ENCODE results near the gene CTXND2. TPM values are rescaled to one million over a fixed set of nuclear protein-coding genes. Genes with fewer than 3 reads are reported as not detected.
"Not testable (repeated sequence)": the region's sequence is repeated elsewhere in the genome, so short reads cannot be mapped to it uniquely, and the experiment has no call there.

CTXND2 gene
- total RNA-seq, 1 experiment from 2014 or later = not detected

DNA sequence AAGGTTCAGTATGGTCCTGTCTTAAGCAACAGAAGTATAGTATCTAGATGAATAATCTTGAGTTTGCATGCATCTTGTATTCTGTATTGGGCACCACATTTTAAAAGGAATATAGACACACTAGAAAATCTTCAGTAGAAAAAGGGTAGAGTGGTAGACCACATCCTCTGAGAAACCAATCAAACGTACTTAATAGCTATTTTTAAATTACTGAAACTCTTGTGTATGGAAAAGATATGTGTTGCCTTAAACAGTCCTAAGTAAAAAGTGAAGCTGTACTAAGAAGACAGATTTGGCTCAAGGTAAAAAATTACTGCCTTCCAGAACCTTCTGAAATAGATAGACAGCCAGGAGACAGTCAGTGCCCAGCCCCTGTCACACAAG, 3.1 kb downstream of the CTXND2 start:
- no peak for DNase-seq (ENCODE audit: low read depth)

DNA sequence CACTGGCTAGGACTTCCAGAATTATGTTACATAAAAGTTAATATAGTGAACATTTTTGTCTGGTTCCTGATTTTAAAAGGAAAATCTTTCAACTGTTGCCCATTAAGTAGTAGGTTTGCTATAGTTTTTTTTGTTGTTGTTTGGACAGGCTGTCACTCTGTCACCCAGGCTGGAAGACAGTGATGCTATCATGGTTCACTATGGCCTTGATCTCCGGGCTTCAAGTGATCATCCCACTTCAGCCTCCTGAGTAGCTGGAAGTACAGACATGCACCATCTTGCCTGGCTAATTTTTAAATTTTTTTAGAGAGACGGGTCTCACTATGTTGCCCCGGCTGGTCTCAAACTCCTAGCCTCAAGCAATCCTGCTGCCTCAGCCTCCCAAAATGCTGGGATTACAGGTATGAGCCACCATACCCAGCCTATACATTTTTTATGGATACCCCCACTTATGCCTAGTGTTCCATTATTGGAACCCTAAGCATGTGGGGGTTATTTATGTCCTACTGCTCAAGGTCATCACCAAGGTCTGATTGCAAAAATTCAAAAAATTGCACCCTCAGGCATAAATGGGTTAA, 6.5 kb downstream of the CTXND2 start:
- no peak for DNase-seq (ENCODE audit: low read depth)

DNA sequence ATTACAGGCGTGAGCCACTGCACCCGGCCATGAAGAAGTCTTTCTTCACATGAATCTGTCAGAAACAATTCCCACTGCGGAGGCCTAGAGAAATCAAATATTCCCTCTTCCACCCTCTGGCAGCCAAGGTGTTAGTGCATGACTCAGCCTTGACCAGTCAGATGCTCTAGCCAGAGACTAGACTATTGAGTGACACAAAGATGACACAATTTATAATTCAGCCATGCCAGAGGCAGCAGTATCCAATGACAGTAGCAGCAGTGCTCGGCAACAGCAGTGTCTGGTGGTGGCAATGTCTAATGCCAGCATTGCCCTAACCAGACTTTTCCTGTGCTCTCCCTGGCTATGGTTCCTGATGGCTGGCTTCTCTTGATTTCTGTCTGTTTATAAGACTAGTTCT, 8.7 kb downstream of the CTXND2 start:
- DNase-seq (ENCODE audit: low read depth) = peak; percentile 58

DNA sequence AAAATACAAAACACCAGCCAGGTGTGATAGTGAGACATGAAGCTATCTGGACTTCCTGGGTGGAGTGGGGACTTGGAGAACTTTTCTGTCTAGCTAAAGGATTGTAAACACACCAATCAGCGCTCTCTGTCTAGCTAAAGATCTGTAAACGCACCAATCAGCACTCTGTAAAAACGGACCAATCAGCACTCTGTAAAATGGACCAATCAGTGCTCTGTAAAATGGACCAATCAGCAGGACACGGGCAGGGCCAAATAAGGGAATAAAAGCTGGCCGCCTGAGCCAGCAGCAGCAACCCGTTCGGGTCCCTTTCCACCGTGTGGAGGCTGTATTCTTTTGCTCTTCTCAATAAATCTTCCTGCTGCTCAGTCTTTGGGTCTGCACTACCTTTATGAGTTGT, 12.9 kb downstream of the CTXND2 start:
- DNase-seq (ENCODE audit: low read depth) = not testable (repeated sequence)

DNA sequence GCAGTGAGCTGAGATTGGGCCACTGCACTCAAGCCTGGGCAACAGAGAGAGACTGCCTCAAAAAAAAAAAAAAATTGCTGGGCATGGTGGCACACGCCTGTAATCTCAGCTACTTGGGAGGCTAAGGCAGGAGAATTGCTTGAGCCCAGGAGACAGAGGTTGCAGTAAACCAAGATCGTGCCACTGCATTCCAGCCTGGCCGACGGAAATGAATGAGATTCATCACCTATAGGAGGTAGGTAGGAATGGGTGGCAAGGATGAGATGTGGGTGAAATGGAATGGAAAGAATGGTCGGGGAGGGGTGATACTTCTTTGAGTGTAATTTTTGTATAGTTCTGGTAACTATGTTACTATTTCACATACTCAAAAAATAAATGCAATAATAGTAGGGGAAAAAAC, 15.4 kb downstream of the CTXND2 start:
- DNase-seq (ENCODE audit: low read depth) = no peak

DNA sequence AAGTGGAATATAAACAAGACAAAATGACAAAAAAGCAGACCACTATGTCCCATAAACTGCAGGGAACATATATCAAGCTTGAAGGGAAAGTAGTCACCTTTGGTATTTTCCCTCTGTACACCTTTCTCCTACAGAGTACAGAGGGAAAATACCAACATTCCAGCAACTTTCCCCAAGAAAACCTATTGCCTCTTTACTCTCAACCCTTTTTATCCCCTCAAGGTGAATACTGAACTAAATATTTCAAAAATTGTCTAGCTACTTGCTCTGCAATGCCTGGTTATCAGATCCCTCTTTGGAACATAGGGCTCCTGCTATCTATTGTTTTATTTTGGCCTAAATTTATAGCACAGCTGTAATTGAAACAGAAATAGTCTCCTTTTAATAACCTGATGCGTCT, 15.8 kb downstream of the CTXND2 start:
- DNase-seq (ENCODE audit: low read depth) = no peak

DNA sequence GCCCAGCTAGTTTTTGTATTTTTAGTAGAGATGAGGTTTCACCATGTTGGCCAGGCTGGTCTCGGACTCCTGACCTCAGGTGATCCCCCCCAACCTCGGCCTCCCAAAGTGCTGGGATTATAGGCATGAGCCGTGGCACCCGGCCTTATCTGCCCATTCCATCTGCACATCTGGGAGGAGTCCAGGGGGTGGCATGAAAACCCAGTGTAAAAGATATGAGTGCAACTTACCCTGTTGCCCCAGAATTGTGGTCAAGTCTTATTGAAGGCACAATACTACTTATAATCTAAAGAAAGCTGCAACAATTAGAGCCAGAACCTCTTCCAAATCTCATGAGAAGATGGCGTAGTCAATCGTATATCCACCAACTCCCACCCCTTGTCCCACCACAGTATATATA, 18.4 kb downstream of the CTXND2 start:
- no peak for DNase-seq (ENCODE audit: low read depth)

DNA sequence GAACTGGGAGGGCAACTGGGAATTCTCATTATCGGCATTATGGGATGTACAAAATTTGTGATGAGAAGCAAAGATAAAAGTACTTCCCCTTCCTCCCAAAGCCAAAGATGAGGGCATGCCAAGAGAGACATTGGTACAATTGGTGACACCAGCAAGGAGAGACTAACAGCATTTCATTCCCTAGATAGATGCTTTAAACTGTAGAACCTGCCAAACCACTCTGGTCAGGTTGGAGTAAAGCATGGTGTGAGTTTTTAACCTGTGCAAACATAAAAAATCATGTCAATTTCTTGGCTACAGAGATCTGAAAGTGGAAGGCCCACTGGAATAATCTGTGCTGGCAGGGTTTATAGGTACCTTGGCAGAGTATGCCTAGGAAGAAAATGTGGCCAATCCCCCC, 19.4 kb downstream of the CTXND2 start:
- no peak for DNase-seq (ENCODE audit: low read depth)

DNA sequence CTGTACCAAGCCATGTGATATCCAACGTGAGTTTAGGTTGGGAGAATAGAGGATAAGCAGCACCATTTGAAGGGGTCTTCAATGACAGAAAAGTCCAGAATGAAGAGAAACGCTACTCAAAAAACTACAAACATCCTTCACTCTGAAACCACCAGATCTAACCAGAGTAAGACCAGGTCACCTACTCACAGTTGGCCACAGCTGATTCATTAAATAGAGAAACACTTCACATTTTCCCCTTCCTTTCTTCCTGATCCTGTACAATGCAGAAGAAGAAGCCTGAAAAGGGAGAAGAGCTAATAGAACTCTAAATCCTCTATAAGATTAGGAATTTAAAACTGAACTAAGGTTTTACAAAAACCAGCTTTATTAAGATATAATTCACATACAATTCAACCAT, 19.9 kb downstream of the CTXND2 start:
- no peak for DNase-seq (ENCODE audit: low read depth)

DNA sequence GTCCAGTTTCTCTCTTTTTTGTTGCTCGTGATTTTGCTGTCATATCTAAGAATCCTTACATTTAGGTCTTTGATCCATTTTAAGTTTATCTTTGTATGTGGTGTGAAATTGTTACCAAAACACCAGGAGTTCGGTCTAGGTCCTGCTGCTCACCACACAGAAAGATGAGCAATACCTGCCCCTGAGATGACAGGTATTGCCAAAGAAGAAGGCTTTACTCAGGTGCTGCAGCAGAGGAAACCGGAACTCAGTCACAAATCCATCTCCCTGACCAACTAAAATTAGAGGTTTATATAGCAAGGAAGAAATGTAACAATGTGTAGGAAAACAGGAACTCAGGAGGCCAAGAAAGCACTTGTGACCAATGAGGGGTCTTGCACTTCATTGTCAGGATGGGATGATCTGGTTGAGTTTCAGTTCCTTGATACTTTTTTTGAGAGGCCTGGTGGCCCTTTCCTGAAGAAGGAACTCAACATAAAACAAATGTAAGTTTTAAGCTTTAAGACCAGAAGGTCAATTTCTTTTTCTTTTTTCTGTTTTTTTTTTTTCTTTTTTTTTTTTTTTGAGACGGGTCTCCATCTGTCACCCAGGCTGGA, 22.7 kb downstream of the CTXND2 start:
- no peak for DNase-seq (ENCODE audit: low read depth)

DNA sequence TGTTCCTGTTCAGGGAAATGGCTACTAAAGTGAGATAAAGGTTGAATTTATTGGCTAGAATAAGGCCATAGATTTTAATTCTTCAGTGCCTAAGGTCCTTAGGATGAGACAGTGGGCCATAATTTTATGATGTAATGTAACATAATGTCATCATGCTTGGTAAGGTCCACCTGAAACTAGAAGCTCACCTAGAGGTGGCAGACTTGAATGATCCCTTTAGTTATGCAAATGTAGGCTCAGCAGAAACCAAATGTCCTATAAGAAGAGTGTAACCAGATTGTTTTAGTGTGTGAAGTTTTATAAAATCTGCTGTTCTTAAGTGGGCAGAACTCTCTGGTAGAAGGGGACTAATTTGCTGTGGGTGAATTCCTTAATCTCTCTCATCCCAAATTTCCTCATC, 25.7 kb downstream of the CTXND2 start:
- DNase-seq (ENCODE audit: low read depth) = no peak

DNA sequence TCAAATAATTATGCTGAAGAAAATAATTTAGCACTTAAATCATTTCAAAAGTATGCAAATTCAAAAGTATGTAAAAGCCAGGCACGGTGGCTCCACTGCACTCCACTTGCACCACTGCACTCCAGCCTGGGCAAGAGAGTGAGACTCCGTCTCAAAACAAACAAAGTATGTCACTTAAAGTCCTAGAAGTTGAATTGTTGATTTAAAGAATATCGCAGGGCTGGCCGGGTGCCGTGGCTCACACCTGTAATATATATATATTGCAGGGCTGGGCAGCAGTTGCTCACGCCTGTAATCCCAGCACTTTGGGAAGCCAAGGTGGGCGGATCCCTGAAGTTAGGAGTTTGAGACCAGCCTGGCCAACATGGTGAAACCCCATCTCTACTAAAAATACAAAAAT, 30.5 kb downstream of the CTXND2 start:
- no peak for DNase-seq (ENCODE audit: low read depth)

DNA sequence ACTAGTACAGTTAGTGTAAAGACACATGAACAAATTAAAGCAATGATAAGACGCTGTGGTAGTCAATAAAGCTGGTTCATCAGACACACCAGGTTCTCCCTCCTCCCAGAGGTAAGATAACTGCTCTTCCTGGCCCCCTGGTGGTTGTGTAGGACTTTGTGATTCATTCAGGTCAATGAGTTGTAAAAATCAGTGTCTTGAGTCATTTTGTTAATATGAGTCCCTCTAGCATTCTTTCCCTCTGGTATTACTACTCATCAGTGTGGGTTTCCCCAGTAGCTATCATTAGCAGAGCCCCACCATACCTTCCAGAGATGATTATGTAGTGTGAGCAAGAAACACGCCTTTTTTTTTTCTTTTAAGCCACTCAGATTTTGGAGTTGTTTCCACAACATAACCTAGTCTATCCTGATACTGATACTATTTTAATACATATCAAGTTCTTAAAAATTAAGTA, 35.6 kb downstream of the CTXND2 start:
- DNase-seq (ENCODE audit: low read depth) = peak; percentile 87

DNA sequence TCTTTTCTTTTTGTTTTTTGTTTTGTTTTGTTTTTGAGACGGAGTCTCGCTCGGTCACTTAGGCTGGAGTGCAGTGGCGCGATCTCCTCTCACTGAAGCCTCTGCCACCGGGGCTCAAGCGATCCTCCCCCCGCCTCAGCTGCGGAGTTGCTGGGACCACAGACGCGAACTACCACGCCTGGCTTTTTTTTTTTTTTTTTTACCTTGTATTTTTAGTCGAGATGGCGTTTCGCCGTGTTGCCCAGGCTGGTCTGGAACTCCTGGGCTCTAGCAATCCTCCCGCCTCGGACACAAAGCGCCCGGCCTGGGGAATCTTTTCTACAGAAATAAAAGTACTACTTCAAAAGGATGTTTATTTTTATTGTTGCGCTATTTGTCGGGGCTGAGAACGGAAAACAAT, 38.1 kb downstream of the CTXND2 start:
- DNase-seq (ENCODE audit: low read depth) = no peak

DNA sequence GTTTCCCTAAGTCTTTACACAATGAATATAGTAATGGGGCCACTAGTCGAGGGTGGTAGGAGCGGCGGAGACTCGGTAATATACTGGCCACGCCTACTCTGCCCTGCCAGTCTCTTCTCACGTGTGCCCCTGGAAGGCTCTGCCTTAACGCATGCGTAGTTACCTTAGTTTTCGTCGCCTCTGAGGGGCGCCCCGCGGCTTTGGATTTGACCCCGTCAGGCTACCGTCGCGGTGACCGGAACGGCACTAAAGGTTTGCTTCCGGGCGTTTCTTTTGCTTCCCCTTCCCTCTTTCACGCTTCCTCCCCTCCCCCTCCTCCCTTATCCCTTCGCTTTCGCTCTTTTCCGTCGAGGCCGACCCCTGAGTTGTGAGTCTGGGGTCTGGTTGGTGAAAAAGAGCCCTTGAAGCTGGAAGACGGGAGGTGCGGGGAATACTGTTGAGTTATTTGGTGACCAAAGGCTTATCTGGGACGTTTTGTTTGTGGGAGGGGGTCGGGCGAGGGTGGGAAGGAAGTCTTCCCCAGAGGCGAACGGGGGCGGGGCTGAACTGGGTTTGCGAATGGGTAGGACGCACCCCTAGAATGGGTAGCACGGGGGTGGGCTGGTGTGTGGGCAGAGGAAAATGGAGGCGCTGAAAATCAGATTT, 39.3 kb downstream of the CTXND2 start, which contains the start of gene SETDB1:
SETDB1 (plus strand) TSS at position 267 of the 645 bp plus-strand sequence. CDS start 1,352 bp downstream, outside the sequence.
- peak; percentile 98 for DNase-seq (ENCODE audit: low read depth)

DNA sequence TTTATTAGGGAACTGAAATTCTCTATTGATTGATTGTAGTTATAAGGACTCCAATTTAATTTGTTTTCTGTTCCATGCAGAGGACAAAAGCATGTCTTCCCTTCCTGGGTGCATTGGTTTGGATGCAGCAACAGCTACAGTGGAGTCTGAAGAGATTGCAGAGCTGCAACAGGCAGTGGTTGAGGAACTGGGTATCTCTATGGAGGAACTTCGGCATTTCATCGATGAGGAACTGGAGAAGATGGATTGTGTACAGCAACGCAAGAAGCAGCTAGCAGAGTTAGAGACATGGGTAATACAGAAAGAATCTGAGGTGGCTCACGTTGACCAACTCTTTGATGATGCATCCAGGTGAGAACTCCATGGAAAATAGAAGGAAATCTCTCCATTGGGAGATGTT, 40.7 kb downstream of the CTXND2 start:
- DNase-seq (ENCODE audit: low read depth) = no peak

DNA sequence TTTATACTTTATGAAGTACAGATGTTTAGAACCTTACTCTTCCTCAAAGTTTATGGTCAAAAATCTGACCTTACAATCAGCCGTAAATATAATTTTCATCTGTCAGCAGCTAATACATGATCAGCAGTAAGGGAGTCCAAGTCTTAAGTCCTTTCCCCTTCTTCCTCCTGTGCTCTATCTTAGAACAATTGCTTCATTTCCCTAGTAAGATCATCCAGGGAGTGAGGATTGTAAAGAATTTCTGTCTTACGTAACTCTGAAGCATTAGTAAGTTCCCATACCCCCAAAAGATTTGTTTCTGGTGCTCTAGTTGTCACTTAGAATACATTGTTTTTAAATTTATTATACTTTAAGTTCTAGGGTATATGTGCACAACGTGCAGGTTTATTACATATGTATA, 41.4 kb downstream of the CTXND2 start:
- DNase-seq (ENCODE audit: low read depth) = no peak

DNA sequence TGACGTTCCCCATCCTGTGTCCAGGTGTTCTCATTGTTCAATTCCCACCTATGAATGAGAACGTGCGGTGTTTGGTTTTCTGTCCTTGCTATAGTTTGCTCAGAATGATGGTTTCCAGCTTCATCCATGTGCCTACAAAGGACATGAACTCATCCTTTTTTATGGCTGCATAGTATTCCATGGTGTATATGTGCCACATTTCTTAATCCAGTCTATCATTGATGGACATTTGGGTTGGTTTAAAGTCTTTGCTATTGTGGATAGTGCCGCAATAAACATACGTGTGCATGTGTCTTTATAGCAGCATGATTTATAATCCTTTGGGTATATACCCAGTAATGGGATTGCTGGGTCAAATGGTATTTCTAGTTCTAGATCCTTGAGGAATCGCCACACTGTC, 41.8 kb downstream of the CTXND2 start:
- DNase-seq (ENCODE audit: low read depth) = not testable (repeated sequence)

DNA sequence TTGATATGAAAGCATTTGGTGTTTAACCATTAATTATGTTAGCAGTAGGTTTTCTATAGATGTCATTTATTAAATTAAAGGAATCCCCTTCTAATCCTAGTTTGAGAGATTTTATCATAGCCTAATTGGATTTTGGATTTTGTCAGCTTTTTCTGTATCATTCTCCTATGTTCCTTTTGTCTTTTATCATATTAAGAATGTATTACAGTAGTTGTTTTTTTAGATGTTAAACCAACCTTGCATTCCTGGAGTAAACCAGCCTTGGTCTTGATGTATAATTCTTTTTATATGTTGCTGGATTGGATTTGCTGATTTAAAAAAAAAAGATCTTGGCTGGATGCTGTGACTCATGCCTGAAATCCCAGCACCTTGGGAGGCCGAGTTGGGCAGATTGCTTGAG, 44.8 kb downstream of the CTXND2 start:
- DNase-seq (ENCODE audit: low read depth) = no peak

DNA sequence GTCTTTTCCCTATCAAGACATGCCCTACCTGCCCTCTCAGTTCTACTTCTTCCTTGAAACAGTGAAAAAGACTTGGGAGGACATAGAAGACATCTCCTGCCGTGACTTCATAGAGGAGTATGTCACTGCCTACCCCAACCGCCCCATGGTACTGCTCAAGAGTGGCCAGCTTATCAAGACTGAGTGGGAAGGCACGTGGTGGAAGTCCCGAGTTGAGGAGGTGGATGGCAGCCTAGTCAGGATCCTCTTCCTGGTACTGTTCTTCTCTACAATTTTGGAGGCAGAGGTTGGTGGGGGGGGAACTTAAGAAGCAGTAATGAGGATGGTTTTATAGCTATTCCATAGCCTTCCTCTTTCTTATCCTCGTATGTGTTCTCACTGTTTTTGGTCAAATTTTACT, 57.9 kb downstream of the CTXND2 start:
- DNase-seq (ENCODE audit: low read depth) = no peak

DNA sequence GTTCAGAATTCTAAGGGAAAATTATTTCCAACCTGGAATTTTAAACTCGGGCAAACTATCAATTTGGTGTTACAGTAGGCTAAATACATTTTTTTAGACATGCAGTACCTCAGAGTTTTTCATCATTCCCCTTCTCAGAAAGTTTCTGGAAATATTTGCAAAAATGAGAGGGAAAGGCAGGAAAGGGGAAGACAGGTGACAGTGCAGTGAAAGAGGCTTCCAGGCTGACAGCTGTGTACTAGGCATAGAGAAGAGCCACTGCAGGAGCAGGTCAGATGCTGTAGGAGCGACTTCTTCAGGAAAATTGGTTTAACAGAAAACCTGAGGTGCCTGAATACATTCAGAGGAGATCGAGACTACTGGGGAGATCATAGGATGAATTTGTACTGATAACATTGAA, 67.8 kb downstream of the CTXND2 start:
- no peak for DNase-seq (ENCODE audit: low read depth)

DNA sequence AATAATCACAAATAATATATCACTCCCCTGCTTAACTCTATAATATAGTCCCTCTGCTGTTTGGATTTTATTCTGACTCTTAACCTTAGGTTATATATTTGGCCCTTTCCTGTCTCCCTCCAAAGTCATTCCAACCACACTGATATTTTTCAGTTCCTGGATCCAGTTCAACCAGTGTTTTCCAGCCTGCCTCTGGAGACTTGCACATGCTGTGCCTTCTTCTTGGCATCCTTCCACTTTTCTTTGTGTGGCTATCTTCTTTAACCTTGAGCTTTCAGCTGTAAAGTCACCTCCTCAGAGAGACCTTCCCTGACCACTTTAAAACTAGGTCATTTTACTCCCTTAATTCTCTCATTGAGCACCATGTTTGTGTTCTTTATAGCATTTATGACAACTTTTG, 68.3 kb downstream of the CTXND2 start:
- DNase-seq (ENCODE audit: low read depth) = no peak

DNA sequence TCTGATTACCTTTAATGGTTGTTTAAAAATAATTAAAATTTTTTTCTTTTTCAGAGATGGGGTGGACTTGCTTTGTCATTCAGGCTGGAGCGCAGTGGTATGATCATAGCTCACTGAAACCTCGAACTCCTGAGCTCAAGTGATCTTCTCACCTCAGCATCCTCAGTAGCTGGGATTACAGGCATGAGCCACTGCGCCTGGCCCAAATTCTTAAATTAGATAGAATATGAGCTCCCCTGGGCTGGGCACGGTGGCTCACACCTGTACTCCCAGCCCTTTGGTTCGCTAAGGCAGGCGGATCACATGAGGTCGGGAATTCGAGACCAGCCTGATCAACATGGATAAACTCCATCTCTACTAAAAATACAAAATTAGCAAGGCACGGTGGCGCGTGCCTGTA, 70.7 kb downstream of the CTXND2 start:
- no peak for DNase-seq (ENCODE audit: low read depth)

DNA sequence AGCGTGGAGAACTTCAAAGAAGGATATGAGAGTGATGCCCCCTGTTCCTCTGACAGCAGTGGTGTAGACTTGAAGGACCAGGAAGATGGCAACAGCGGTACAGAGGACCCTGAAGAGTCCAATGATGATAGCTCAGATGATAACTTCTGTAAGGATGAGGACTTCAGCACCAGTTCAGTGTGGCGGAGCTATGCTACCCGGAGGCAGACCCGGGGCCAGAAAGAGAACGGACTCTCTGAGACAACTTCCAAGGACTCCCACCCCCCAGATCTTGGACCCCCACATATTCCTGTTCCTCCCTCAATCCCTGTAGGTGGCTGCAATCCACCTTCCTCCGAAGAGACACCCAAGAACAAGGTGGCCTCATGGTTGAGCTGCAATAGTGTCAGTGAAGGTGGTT, 73.7 kb downstream of the CTXND2 start:
- no peak for DNase-seq (ENCODE audit: low read depth)
